Fibroblast of peridontal ligament (primary cell): ENCODE results near the gene NUDT1.
A peak's percentile ranks its signal among the peaks of the same experiment; 100 is the strongest.

Experiments used
- DNase-seq: peaks from one replicate; pipeline ENCODE4 v3.0.0-alpha.2; 2010; ENCODE audit errors: extremely low read depth

NUDT1 gene

GRCh38 chr7:2269089-2269990 is 27.3 kb downstream of the NUDT1 start:
- DNase-seq, result peak; percentile 11

- no peak for DNase-seq
Observed at GRCh38 chr7:2269991-2270460, 28.0 kb downstream of the NUDT1 start.

GRCh38 chr7:2270495-2270894 is 28.5 kb downstream of the NUDT1 start:
- no peak for DNase-seq

GRCh38 chr7:2271273-2272026 is 29.4 kb downstream of the NUDT1 start:
- DNase-seq, result no peak

- DNase-seq, result no peak
Observed at GRCh38 chr7:2272031-2272430, 30.0 kb downstream of the NUDT1 start.

GRCh38 chr7:2273866-2274265 is 31.8 kb downstream of the NUDT1 start:
- DNase-seq, result no peak

GRCh38 chr7:2274666-2275065 is 32.6 kb downstream of the NUDT1 start:
- no peak for DNase-seq

- no peak for DNase-seq
Observed at GRCh38 chr7:2275101-2275500, 33.1 kb downstream of the NUDT1 start.

GRCh38 chr7:2276107-2276506 is 34.1 kb downstream of the NUDT1 start:
- no peak for DNase-seq

- DNase-seq, result no peak
Observed at GRCh38 chr7:2278026-2278425, 36.0 kb downstream of the NUDT1 start.

GRCh38 chr7:2279896-2280295 is 37.9 kb downstream of the NUDT1 start:
- DNase-seq, result peak; percentile 40

GRCh38 chr7:2280424-2280823 is 38.4 kb downstream of the NUDT1 start:
- no peak for DNase-seq

- peak; percentile 67 for DNase-seq
Observed at GRCh38 chr7:2281541-2281940, 39.5 kb downstream of the NUDT1 start.

- no peak for DNase-seq
Observed at GRCh38 chr7:2282185-2282751, 40.2 kb downstream of the NUDT1 start.

GRCh38 chr7:2283074-2283473 is 41.0 kb downstream of the NUDT1 start:
- DNase-seq, result no peak

- no peak for DNase-seq
Observed at GRCh38 chr7:2287745-2288144, 45.7 kb downstream of the NUDT1 start.

- no peak for DNase-seq
Observed at GRCh38 chr7:2288503-2288902, 46.5 kb downstream of the NUDT1 start.

- no peak for DNase-seq
Observed at GRCh38 chr7:2289111-2289586, 47.1 kb downstream of the NUDT1 start.

GRCh38 chr7:2289621-2290020 is 47.6 kb downstream of the NUDT1 start:
- no peak for DNase-seq

GRCh38 chr7:2290877-2291276 is 48.9 kb downstream of the NUDT1 start:
- no peak for DNase-seq

GRCh38 chr7:2295936-2296620 is 54.1 kb downstream of the NUDT1 start:
- peak; percentile 62 for DNase-seq

- DNase-seq, result no peak
Observed at GRCh38 chr7:2296832-2297231, 54.8 kb downstream of the NUDT1 start.
